Uterus (tissue), 2 donors: ENCODE results near the gene CEP55.

Experiments used
- CTCF ChIP-seq, 4 experiments: fragments of 200-600 bp in 2 of 4; fragments of 450-650 bp in 2 of 4; sonication (generic) in 2 of 4; IDR thresholded peaks; one replicate each; pipeline ENCODE4 v1.5.1; 2016 to 2019; ENCODE audit warnings: antibody characterized with exemption in 4 of 4, mild to moderate bottlenecking in 2 of 4, moderate library complexity in 1 of 4
- POLR2A ChIP-seq, 2 donors: fragments of 450-650 bp; IDR thresholded peaks; one replicate each; pipeline ENCODE4 v1.6.1; 2016; ENCODE audit warnings: antibody characterized with exemption in 2 of 2, mild to moderate bottlenecking in 1 of 2, moderate library complexity in 1 of 2

DNA sequence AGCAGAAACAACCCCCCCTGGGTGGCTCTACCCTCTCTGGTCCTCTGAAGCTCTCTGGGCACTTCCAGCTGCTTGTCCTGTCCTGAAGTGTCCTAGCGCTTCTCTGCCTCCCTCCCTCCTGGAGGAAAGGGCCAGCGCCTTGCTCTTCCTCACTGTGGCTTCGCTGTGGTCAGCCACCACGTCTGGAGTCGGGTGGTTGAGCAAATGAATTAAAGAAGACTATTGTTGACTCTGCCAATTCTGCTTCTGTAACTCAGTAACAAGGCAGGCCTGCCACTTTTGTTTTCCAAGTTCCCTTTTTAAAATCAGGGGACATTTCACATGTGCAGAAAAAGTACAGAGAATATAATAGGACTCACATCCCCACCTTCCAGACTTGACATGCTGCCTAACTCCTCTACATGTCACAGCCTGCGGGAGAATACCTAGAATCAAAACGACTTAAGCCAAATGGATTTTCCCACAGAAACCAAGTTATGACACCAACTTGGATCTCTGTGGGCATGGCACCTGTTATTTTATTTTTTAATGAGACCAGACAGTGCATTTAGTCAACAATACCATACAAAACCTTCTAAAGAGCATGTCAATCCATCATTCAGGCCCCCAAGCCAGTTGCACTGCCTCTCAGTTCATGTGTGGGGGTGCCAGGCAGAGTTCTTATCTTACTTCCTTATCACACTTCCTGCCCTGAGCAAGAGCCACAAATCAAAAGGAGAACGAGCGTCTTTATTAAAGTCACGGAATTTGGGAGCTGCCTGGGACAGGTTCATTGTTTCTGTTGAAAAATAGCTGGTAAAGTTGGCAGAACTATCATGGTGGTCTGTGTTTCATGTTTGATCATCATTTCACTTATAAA, 76.9 kb downstream of the CEP55 start:
- TF ChIP-seq CTCF (IDR thresholded peaks at IDR 0.05) (no peak), POLR2A (IDR thresholded peaks at IDR 0.05) (no peak)
